Gastroesophageal sphincter (tissue), 4 donors: Measurements from ENCODE around the gene IL13. TPM values are rescaled to one million over a fixed set of nuclear protein-coding genes. Genes with fewer than 3 reads are reported as not detected.

Experiments used
- ATAC-seq: fragments of 150-250 bp; one replicate; pipeline ENCODE4 v1.9.1; 2016; ENCODE audit warnings: mild to moderate bottlenecking, moderate library complexity
- H3K27ac ChIP-seq, 4 donors: fragments of 200-600 bp; sonication (generic) in 3 of 4; 1 replicate in 3 of 4; 2 replicates in 1 of 4; pipeline ENCODE4 v1.5.1; 2016 to 2019
- H3K27me3 ChIP-seq: fragments of 200-600 bp; sonication (generic); one replicate; pipeline ENCODE4 v1.5.1; 2019
- H3K36me3 ChIP-seq, 2 donors: fragments of 200-600 bp; sonication (generic); one replicate each; pipeline ENCODE4 v1.5.1; 2019; ENCODE audit warnings: control low read depth in 1 of 2
- H3K4me1 ChIP-seq, 3 donors: fragments of 200-600 bp; sonication (generic); 1 replicate in 2 of 3; 2 replicates in 1 of 3; pipeline ENCODE4 v1.5.1; 2016 to 2019; ENCODE audit warnings: control low read depth in 2 of 3
- H3K4me3 ChIP-seq, 2 donors: fragments of 200-600 bp; sonication (generic); one replicate each; pipeline ENCODE4 v1.5.1; 2019; ENCODE audit warnings: mild to moderate bottlenecking in 1 of 2, moderate library complexity in 1 of 2
- H3K9me3 ChIP-seq, 3 donors: fragments of 200-600 bp; sonication (generic); one replicate each; pipeline ENCODE4 v1.5.1; 2017 to 2019; ENCODE audit warnings: control low read depth in 2 of 3
- EP300 ChIP-seq: sonication (generic); formaldehyde crosslinking; IDR thresholded peaks from one replicate; pipeline ENCODE4 v1.6.1; 2017; ENCODE audit warnings: antibody characterized with exemption, mild to moderate bottlenecking
- POLR2A ChIP-seq, 2 donors: fragments of 450-650 bp; IDR thresholded peaks; one replicate each; pipeline ENCODE4 v1.6.1; 2017; ENCODE audit warnings: antibody characterized with exemption in 2 of 2, mild to moderate bottlenecking in 2 of 2, moderate library complexity in 1 of 2
- POLR2AphosphoS5 ChIP-seq: sonication (generic); formaldehyde crosslinking; IDR thresholded peaks from one replicate; pipeline ENCODE4 v1.6.1; 2017; ENCODE audit warnings: antibody characterized with exemption
- WGBS, 2 donors: methylation state at CpG; one replicate each; pipeline ENCODE4 v1.1.5; 2018; ENCODE audit warnings: low coverage in 1 of 2; 5-methylcytosine and 5-hydroxymethylcytosine counted together
- total RNA-seq, 4 donors: library from RNA; depleted of rRNA; stranded (reverse); fragments of >200 nt; gene quantifications; one replicate each; pipeline ENCODE4 v1.1.0, GENCODE V29; 2016
- TF ChIP-seq, protein P1 (sequence below), 4 experiments: fragments of 200-600 bp in 2 of 4; fragments of 450-650 bp in 2 of 4; sonication (generic) in 1 of 4; IDR thresholded peaks; one replicate each; pipeline ENCODE4 v1.5.1; 2017 to 2019; ENCODE audit warnings: antibody characterized with exemption in 4 of 4, mild to moderate bottlenecking in 2 of 4, moderate library complexity in 2 of 4

The IL13 gene
- total RNA-seq, 4 donors from 2014 or later, result not detected

DNA sequence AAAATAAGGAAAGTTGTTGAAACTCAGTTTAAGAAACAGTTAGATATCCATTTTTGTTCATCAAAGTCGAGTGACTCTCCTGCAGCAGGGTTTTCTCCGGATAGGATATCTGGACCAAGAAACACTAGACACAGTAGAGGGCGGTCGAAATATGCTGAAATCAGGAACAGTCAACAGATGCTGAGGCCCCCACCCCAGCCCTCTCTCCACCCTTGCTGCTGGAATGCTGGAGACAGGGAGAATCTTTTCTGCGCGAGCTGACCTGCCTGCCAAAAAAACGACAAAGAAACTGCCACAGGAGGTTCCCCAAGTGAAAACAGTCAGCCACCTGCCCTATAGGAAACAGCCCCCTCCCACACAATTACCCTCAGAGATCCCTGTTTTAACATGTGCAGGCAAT, 4.3 kb upstream of the IL13 start:
- peaks cover 46% of the 10 kb centered on the region for H3K27me3 ChIP-seq
- ATAC-seq, result no peak
- H3K4me1 ChIP-seq, result peaks cover 0 to 15% (median 5%) of the 10 kb centered on the region in 3 donors
- H3K27ac ChIP-seq, result no peak overlapping the region
- no peaks in the 10 kb centered on the region for H3K36me3 ChIP-seq
- WGBS, 2 donors, result 12 to 26% methylated on average over 5 to 7 of the region's 7 CpGs
- H3K4me3 ChIP-seq, result no peak overlapping the region
- TF ChIP-seq, protein P1, sequence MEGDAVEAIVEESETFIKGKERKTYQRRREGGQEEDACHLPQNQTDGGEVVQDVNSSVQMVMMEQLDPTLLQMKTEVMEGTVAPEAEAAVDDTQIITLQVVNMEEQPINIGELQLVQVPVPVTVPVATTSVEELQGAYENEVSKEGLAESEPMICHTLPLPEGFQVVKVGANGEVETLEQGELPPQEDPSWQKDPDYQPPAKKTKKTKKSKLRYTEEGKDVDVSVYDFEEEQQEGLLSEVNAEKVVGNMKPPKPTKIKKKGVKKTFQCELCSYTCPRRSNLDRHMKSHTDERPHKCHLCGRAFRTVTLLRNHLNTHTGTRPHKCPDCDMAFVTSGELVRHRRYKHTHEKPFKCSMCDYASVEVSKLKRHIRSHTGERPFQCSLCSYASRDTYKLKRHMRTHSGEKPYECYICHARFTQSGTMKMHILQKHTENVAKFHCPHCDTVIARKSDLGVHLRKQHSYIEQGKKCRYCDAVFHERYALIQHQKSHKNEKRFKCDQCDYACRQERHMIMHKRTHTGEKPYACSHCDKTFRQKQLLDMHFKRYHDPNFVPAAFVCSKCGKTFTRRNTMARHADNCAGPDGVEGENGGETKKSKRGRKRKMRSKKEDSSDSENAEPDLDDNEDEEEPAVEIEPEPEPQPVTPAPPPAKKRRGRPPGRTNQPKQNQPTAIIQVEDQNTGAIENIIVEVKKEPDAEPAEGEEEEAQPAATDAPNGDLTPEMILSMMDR (IDR thresholded peaks at IDR 0.05), result no peak
- no peak for TF ChIP-seq POLR2A (IDR thresholded peaks at IDR 0.05)
- no peak for TF ChIP-seq EP300
- no peak for TF ChIP-seq POLR2AphosphoS5
- H3K9me3 ChIP-seq, result peaks cover 0 to 5% (median 0%) of the 10 kb centered on the region in 3 donors

DNA sequence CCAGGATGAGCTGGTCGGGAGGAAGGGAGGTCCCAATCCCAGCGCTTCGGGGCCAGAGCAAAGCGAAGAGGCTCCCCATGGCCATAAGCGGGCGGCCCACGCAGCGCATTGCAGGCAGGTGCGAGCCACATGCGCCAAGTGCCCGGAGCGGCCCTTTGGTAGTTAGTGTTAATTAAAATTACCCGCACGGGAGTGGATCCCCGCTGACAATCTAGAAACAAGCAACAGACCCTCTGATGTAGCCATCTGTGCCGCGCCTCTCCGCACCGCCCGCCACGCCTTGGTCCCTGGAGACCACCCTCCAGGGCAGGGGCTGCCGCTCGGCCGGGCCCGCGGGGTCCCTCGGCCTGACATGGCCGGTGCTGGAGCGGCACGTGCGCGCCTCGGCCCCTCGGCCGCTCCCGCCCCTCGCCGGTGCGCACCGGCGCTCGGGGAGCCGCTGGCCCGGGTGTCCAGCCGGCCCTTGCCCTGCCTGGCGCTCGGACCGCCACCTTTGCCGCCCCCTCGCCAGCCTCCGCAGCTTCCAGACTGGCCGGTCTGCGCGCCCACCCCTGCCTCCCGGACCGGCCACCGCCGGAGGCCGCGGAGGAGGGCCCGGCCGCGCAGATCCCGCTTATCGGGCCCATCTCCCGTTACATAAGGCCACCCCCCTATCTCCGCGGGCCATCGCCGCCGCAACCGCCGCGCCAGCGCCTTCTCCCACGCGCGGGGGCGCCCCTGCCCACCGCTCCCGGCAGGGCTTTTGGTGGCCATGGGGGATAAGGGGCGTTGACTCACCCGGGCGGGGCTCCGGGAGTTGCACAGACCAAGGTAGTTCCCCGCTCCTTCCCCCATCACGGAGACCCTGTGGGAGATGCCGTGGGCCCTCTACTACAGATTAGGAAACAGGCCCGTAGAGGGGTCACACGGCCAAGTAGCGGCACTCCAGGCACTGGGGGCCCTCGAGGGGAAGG, 1.9 kb upstream of the IL13 start:
- Histone ChIP-seq H3K36me3 (no peaks in the 10 kb centered on the region), H3K4me1 (peaks cover 0 to 15% (median 5%) of the 10 kb centered on the region in 3 donors), H3K27me3 (peaks cover 52% of the 10 kb centered on the region), H3K27ac (no peak overlapping the region), H3K9me3 (no peaks in the 10 kb centered on the region), H3K4me3 (peak overlapping the region; percentile 14 to 56)
- ATAC-seq, result peak; percentile 14
- WGBS, 2 donors, result 20% methylated on average over 3 of the region's 92 CpGs
- TF ChIP-seq, protein P1 (IDR thresholded peaks at IDR 0.05), result peak in 1 of 4 experiments; percentile 44
- TF ChIP-seq EP300, result no peak

DNA sequence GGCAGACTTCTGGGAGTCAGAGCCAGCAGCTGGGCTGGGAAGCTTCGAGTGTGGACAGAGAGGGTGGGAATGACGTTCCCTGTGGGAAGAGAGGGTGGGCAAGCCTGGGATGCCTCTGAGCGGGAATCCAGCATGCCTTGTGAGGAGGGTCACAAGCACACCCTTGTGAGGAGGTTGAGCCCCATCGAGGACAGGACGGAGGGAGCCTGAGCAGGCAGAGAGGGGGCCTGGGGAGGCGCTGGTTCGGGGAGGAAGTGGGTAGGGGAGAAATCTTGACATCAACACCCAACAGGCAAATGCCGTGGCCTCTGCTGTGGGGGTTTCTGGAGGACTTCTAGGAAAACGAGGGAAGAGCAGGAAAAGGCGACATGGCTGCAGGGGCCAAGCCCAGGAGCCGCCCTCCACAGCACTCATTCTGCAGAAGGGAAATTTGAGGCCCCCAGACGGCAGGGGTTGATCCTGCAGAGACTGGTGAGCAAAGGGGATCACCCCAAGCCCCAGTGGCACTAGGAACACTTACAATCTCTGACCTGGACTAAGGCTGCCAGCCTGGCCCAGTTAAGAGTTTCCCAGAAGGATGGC, 1.1 kb upstream of the IL13 start:
- Histone ChIP-seq H3K4me3 (peak overlapping the region in 1 of 2 donors; percentile 56), H3K27ac (no peak overlapping the region), H3K9me3 (no peaks in the 10 kb centered on the region), H3K36me3 (no peaks in the 10 kb centered on the region), H3K4me1 (peaks cover 0 to 15% (median 5%) of the 10 kb centered on the region in 3 donors), H3K27me3 (peaks cover 52% of the 10 kb centered on the region)
- WGBS, 2 donors, result 60 to 100% methylated on average over 1 to 2 of the region's 12 CpGs
- ATAC-seq, result no peak
- no peak for TF ChIP-seq EP300
- no peak for TF ChIP-seq POLR2A (IDR thresholded peaks at IDR 0.05)
- TF ChIP-seq POLR2AphosphoS5, result no peak
- TF ChIP-seq, protein P1 (IDR thresholded peaks at IDR 0.05), result no peak

DNA sequence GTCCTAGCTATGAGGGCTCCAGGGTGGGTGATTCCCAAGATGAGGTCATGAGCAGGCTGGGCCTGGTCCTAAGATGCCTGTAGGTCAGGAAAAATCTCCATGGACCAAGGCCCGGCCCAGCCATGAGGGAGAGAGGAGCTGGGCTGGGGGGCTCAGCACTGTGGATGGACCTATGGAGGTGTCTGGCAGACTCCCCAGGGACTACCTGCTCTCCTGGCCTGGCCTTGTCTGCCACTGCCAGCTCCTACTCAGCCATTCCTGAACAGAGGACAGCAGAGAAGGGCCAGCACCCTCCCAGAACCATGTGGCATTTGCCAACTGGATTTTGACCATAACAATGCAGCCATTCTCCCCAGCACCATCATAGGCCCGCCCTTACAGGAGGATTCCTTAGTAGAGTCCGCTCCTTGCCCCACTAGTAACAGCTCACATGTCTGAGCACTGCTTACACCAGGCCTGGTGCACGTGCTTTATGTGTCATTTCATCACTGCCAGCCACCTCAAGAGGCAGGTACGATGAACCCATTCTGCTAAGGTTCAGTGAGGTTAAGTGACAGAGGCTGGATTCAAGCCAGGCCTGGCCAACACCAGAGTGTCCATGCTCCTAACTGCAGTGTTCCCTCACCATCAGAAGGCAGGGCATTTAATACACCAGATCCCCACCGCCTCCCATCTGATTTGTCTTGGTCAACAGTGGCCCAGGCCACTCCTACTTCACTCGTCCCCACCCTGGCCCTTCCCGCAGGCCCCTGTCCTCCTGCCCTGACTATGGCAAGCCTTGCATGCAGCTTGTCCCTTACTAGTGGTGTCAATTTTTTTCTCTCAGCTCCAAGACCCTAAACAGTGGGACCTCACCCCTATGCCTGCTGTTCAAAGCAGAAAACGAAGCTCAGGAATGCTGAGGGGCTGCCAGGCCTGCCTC, 669 bp downstream of the IL13 start:
- H3K27me3 ChIP-seq, result peaks cover 52% of the 10 kb centered on the region
- H3K36me3 ChIP-seq, result no peaks in the 10 kb centered on the region
- ATAC-seq, result no peak
- 91% methylated on average over 4 of the region's 9 CpGs; no CpG with 5 or more reads in 1 of the 2 donors for WGBS, 2 donors
- H3K4me1 ChIP-seq, result peaks cover 0 to 15% (median 5%) of the 10 kb centered on the region in 3 donors
- no peak overlapping the region for H3K4me3 ChIP-seq
- no peaks in the 10 kb centered on the region for H3K9me3 ChIP-seq
- no peak for TF ChIP-seq POLR2A (IDR thresholded peaks at IDR 0.05)
- TF ChIP-seq, protein P1 (IDR thresholded peaks at IDR 0.05), result no peak
- no peak for TF ChIP-seq EP300
- no peak for TF ChIP-seq POLR2AphosphoS5
- no peak overlapping the region for H3K27ac ChIP-seq
